ENCODE measurements around the gene ADAMTSL1.

The ADAMTSL1 gene

DNA sequence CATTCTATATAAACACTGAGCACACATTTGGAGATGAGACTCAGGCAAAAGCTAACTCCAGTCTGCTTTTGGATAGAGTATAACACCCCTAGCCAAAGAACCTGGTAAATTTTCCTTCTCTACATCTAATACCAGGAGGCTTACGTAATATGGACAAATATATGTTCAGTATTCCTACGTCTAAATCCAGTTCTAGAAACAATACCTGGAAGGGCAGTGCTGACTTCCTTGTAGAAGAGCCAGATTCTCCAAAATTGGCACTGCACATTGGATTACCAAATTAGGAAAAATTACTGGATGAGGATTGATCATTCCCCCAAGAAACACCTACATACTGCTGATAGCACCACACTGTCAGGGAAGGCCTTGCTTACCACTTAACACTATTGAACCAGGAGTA, 311.7 kb downstream of the ADAMTSL1 start:
- no peak for DNase-seq

DNA sequence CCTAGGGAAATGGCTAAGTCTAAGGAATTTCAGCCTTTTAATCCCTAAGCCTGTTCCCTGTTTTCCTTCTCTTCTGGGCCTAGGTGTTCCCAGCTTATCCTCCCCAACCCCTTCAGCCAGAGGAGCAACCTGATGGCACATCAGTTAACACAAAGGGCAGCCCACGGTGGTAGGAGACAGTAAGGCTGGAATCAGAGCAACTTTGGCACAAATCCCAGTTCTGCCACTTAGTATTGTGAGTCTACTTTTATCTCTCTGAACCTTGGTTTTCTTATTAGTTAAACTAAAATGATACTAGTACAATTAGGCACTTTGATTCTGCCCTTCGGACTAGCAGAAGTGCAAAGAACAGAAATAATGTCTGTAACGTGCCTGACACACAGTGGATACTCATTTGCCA, 312.2 kb downstream of the ADAMTSL1 start:
- no peak for DNase-seq

DNA sequence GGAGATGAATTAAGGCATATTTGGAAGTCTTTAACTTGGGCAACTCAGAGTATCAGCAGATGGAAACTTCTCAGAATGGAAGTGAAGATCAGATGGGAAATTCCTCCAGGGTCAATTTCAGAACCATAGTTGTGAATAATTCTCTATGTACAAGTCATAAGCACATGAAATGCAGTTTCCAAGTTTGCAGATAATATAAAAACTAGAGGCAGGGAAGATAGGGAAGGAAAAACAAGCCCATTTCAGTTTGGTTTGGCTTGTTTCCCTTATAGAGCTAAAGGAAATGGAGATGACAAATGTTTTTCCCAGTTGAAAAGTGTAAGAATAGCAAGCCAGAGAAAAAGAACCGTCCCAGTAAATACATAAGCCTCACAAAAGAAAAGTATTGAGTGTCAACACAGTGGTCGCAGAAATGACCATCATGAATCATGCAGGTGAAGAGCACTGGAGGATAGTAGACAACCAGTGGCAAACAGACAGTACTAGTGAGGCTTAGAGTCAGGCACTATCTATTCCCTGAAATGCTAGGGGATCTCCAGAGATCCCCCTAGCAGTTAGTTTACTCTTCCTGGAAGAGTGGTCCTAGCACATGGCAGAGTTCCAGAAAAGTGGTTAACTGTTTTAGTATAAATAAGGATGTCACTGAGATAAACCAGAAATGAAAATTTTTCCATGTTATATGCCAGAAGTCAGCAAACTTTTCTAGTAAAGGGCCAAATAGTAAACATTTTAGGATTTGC, 313.1 kb downstream of the ADAMTSL1 start:
- DNase-seq, result no peak

DNA sequence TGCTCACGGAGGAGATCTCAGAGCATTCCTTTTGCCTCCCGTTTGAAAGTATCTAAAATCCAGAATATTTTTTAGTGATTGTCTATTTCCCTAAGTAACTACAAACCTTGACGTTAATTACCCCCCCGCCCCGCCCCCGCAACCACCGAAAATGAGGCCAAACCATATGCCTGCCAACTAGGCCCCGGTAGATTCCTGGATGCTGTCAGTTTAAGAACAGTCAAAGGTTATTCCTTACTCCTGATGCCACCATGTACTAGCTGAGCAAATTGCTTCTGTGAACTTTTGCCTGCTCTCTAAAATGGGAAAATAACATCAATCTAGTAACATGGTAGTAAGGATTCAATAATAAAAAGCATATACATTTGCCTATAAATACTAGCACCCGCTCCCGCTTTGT, 314.3 kb downstream of the ADAMTSL1 start:
- DNase-seq, result no peak

DNA sequence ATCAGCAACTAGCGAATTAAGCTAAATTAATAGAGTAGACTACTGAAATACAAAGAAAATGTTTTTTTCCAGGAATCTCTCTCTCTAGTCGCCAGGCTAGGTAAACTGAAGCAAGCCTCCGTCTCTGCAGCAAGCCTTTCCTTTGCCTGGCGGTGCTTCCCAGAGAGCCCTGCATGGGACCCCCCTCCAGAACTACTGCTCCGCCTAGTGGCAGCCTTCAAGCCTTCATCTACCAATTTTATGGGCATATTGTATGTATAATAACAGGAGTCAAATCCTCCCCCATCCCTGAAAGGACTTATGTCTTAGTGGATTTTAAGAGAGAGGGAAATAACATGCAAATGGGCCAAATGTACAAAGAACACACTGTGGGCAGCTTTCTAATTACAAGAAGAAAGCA, 317.1 kb downstream of the ADAMTSL1 start:
- DNase-seq, result no peak

DNA sequence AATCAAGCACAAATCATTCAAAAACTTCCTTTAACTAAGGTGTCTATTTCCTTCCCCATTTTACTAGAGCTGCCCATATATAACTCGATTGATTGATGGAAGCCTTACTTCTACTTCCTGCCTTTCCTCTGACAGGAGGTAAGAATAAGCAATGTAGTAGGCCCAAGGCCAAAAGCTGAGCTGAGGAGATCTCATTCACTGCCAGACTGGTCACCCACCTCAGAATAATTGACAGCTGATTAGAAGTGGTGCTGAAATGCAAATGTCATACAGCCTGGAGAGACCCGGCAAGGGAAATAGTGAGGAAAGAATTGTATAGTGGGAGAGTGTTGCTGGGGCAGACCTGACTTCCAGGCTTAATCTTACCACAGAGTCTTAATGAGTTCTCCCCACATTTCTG, 319.2 kb downstream of the ADAMTSL1 start:
- no peak for DNase-seq

DNA sequence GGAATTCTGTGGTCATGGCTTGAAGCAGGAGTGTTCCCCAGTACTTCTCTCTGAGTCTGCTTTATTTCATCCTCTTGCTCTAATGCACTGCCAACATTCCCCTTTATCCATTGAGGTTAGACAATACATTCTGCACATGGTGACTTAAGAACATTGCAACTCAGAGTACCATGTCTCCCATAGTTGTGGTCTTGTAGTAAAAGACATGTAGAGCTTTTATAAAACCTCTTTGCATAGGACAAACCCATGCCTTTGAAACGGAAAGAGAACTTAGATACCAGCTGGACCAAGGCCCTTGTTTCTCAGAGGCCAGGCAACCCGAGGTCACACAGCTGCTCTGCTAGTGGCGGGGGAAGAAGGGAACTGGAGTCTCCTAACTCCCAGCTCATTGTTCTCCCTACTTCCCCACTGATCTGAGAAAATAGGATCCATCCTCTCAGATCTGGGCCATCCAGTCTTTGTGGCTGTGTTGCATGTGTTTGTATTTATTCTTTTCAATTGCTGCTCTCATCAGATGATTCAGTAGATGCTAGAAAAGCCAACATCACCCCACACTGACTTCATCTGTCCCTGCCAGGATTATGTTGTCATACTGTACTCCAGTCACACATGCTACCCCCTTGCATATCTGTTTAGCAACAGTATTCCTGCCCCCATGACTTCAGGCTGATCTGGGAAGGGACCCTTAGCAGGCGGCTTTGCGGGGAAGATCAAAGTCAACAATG, 322.2 kb downstream of the ADAMTSL1 start:
- no peak for DNase-seq

DNA sequence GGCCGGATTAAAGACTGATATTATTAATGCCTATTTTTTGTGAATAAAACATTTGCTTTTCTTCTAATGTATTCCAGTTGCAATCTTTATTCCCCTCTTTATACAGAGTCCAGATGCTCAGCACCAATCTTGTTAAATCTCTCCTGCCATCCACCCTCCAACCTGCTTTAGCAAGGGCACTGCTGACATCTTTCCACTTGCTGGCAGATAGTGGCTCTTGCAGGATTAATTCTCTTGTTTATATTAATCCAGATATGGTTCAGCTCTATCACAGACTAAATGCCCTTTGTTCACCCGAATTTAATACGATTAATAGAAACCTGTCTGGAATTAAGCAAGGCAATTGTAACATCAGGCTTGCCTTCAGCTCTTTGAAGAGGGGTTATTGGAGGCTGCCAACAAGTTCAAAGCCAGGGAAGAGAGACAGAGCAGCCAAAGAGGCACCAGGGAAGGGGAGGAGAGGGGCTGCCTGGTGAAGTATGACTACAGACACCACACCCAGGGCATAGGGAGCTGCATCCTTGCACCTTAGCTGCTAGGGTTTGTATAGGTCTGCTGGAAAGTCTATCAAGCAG, 322.8 kb downstream of the ADAMTSL1 start:
- no peak for DNase-seq

DNA sequence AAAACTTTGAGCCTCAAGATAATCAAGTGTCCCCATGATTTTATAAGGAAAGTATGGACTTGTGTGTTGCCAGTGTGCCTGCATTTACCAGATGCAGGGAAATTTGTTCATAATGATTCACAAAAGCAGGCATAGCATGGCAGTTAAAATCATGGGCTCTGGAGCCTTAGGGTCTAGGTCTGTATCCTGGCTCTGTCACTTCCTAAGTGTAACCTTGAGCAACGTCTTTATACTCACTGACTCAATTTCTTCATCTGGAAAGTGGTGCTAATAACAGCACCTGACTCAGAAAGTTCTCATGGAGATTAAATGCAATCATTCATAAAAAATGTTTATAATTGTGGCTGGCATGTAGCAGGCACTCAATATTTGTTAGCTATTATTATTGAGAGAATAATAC, 324.2 kb downstream of the ADAMTSL1 start:
- DNase-seq, result no peak

DNA sequence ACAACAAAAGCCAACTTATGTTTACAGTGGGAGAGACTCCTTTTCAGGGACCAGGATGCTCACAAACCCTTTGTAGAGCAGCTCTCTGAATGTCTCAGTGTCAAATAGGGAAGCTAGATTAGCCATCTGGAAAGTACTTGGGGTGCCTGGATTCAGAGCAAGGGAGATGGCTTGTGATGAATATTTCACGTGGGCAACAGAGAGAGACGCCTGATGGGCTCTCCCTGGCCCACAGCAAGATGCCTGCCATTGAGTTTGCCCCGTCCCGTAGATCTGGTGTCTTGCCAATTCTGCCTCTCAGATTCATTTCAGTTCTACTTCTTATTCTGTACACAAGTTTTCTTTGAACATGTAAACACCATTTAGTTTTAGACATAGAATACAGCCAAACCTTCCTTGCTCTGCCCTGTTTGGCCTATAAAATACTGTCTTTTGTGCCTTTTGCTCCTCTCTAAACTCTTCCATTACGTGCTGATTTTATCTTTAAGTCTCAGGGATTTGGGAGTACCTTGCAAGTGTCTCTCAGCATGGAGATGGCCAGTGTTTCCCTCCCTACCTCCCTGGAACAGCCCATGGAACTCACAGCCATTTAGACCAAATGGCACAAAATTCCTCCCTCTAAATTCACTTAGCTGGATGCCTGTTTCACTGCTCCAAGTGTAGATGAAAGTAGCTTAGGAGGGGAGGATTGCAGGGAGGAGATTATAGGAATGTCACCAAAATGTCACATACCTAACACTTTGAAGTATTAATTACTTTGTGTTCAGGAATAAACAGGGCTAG, 324.7 kb downstream of the ADAMTSL1 start:
- no peak for DNase-seq

DNA sequence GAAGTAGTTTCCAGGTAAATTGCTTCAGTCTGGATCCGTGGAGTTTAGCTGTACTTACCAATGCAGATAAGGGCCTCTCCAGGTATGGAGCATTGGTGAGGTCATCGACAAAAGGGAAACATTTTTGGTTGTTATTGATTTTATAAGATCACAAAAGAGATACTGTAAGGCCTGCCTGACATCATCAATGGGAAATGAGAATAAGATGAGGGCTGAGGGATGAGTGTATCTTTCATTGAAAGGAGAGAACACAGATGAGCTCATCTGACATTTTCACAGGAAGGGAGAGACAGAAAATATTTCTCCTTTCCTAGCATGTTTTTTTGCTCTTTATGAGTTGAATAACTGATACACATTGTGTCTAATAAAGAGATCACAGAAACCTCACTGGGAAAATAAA, 325.5 kb downstream of the ADAMTSL1 start:
- no peak for DNase-seq

DNA sequence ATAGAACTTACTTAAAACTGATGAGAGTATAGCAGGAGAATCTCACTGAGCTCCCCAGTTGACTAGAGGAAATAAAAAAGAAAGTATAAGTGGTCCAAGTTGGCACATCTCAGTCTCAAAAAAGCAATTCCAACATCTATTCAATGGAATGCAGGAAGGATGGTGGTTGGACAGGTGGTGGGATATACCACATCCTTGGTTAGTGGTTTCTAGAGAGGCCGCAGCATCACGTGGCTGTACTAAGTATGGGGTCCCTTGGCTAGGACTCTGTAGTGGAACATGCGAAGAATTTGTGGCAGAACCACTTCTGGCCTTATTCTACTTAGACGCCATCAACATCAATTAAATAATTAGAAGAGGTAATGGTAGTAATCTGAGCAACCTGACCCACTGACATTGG, 326.6 kb downstream of the ADAMTSL1 start:
- no peak for DNase-seq

DNA sequence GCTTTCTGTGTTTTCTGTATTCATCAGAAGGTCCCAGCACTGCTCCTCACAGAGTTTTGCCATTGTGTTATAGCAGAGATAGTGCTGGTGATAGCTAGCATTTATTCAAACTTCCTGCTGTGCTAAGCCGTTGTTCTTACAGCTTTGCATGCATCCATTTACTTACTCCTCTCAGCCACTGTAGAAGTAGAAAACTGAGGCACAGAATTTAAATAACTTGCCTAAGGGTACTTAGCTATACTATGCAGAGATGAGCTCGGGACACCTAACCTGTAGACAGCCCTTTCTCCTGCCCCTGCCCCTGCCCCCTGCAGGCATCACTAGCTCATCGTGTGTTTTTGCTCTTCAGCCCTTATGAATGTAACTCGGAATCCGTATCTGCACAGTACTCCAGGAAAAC, 331.4 kb downstream of the ADAMTSL1 start:
- DNase-seq, result no peak

DNA sequence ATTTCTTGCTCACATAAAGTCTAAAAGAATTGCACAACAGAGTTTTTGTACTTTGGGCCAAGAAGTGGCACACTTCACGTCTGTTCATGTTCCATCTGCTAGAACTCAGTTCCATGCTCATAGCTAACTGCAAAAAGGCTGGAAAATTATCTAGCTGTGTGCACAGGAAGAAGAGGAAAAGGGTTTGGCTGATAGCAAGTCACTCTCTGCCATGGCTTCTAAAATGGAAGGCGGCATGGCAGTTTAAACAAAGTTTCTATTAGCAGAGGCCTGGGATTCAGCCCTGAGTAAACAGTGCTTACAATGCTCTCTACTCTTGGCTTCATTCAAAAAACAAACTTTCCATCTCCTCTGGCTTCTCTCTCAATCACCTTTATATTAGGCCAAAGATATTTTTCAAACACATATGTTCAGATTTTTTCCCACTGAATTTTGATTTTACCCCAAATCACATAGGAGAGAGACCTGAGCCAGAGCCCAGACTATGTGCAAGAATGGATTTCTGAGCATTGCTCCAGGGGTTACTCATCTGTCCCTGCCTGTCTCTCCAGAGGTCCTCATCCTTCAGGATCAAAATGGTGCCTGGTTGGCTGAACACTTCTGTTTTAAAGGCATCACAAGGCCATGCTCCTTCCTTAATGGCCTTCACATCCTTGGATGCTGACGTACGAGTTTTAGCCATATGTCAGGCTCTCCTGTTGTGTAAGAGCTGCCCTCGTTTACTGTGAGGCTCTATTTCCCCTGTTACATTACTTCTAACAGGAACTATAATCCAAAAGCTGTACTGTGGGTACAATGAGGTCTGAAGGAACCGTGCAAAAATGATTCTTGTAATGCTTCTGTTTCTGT, 332.5 kb downstream of the ADAMTSL1 start:
- DNase-seq, result no peak

DNA sequence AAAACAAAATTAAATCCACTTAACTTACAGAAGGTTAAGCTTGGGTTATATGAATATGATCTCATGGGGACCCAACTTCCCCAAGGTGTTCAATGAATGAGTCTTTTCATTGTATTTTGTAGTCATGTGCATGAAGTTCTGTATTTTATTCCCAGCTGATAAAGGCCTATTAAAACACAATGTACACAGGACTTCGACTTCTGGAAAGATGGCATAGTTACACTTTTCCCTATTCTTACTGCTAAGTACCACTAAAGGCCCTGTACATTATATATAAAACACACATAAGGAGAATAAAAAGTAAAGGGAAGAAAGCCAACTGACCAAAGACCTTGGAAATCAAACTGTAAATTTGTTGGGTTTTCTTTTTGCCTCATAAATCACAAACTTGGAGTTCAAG, 336.6 kb downstream of the ADAMTSL1 start:
- DNase-seq, result no peak

DNA sequence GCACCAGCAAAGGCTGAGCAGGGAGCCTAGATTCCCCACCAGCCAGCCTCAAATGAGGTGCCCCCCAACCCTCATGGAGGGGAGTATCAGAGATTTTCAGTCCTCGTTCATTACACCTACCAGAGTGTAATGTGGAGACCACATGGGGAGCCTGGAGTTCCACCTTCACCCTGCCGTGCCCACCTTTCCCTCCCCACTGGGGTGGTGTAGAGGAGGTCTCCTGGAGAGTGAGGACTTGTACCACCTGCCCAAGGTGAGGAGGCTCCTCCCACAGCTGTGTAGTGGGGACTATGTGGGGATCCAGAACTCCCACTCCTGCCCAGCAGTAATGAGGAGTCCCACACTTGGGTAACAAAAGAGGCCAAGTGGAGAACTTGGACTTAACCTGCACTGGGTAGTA, 337.2 kb downstream of the ADAMTSL1 start:
- no peak for DNase-seq

DNA sequence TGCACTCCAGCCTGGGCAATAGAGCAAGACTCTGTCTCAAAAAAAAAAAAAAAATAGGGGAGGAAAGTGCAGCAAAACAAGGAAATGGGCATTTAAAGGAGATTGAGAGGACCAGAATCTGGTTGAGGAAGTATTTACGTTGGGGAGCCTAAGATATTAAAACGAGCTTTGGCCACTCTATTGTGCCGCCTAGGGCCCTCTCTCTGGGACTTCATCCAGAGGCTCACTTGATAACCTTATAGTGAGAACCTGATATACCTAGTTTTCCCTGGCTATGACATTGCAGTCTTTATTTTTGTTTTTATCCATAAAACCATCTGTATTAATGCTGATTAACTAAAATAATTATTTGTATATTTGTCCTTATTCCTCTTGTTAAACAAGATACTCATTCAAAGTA, 345.5 kb downstream of the ADAMTSL1 start:
- DNase-seq, result no peak

DNA sequence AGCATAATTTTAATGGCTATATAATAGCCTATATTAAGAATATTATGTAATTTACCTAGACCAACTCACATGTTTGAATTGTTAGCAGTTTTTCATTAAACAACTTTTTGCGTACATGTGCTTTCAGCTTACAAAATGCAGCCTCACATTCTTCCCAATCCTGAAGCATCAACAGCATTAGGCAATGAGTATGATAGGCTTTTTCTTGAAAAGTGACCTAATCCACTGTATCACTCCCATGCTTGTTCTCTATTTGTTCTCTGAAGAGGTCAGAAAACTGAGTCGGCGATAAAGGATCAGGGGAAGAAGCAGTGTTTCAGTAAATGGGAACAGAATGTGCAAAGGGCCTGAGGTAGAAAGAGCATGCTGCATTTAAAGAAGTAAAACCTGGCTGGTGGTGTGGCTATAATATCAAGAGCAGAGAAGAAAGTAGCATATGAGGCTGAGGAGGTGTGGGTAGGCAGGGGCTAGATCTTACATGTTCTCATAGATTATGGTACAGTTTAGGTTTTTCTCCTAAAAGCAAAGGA, 346.7 kb downstream of the ADAMTSL1 start:
- no peak for DNase-seq

DNA sequence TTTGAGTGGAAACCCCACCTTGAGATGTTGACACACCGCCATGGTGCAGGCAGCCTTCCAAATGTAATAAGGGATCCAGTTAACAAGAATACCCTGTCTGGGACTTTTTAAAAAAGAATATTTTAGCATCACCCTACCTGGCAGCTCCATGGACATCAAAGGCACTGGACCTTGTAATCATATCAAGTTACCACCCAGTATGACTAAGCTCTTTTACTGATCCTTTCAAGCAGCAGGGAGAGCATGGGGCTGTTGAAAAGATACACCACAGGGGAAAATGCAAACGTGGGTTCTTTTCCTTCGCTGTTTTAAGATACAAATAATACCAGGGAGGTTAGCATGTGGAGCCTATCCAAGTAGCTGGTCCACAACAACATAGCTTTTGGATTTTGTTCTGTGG, 347.8 kb downstream of the ADAMTSL1 start:
- DNase-seq, result no peak

DNA sequence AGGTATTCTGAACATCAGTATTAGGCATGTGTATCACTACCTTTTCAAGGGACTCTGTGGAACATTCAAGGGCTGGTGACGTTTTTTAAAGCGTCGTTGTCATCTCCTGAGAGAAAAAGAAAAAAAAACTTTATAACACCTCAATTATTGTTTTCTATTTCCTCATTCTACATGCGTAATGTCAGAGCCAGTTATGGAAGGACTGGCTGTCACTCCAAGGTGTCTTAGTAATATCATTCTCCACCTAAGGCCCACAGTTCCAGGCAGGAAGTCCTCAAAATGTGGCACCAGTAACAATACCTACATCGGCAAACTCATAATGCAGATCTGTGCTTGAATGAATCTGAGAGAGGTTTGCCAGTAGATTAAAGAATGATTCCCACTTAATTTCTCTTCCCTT, 348.9 kb downstream of the ADAMTSL1 start:
- DNase-seq, result no peak

DNA sequence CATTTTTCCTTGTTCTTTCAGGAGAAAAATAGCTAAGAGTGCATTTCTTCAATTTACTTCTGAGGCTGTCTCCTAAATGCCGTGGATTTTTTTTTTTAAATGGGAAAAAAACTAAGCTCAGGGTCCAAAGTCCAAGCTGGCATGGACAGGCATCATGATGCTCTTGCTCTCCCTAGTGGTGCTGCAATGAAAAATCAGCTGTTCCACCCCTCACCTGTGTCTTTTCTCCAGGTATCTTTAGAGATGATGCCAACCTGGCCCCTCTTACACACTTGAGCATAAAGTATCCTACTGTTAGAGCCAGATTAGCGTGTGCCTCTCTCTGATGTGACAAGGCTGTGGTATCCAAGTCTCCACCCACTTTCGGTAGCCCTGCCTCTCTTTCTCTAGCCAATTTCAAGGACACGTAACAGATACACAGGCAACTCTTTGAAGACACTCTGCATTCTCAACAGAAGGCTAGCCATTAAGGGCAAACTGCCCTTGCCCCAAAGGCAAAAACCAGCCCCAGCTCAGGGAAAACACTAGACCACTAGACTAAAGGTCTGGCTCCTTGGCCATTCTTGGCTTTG, 350.2 kb downstream of the ADAMTSL1 start:
- DNase-seq, result no peak

DNA sequence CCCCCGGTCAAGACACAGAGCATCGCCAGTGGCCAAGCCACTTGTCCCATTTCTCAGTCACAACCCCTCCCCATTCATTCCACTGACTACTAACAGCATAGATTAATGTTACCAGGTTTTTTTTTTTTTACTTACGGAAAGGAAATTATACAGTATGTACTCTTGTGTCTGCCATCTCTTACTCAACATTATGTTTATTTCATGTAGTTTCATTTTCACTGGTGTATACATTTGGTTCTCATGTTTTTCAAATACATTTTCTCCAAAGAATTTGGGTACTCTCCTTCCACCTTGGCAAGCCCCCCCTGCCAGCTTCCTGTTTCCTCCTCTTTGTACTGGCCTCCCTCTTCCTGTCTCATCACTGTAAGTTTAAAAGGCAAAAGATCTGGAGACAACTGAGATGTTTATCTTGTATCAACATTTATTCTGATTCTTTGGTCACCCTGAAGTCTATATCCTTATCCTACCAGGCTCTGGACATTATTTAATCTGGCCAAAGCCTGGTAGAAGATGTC, 351.8 kb downstream of the ADAMTSL1 start:
- DNase-seq, result no peak

Measured in MV-4-11 (cell line).